Neuronal stem cell (in vitro differentiated cells): ENCODE measurements around the gene KISS1.

ENCODE experiments used
- DNase-seq: peaks from one replicate; pipeline ENCODE4 v3.0.0-alpha.2; 2013; ENCODE audit warnings: low spot score
- H2AFZ ChIP-seq: one replicate; pipeline ENCODE4 v1.6.1; 2013; ENCODE audit warnings: mild to moderate bottlenecking, low read length, inconsistent platforms
- H2AK5ac ChIP-seq: 2 replicates; pipeline ENCODE4 v1.6.1; 2013; ENCODE audit warnings: low read depth, mild to moderate bottlenecking, inconsistent platforms, low read length, moderate library complexity, mixed read lengths
- H2BK120ac ChIP-seq: 2 replicates; pipeline ENCODE4 v1.6.1; 2013; ENCODE audit warnings: low read depth, mild to moderate bottlenecking, inconsistent platforms, low read length, moderate library complexity, mixed read lengths
- H2BK12ac ChIP-seq: one replicate; pipeline ENCODE4 v1.6.1; 2013; ENCODE audit warnings: low read length, inconsistent platforms
- H2BK15ac ChIP-seq: 2 replicates; pipeline ENCODE4 v1.6.1; 2013; ENCODE audit warnings: mild to moderate bottlenecking, low read length, inconsistent platforms, mixed read lengths
- H2BK5ac ChIP-seq: one replicate; pipeline ENCODE4 v1.6.1; 2013; ENCODE audit warnings: inconsistent platforms, mild to moderate bottlenecking, low read length, moderate library complexity
- H3K14ac ChIP-seq: one replicate; pipeline ENCODE4 v1.6.1; 2013; ENCODE audit warnings: low read length, inconsistent platforms
- H3K18ac ChIP-seq: 2 replicates; pipeline ENCODE4 v1.6.1; 2013; ENCODE audit warnings: low read length, inconsistent platforms
- H3K23ac ChIP-seq: 2 replicates; pipeline ENCODE4 v1.6.1; 2013; ENCODE audit warnings: low read depth, mild to moderate bottlenecking, mixed read lengths, low read length, inconsistent platforms; ENCODE audit not compliant: poor library complexity
- H3K27ac ChIP-seq: replicated peaks from 3 replicates; pipeline ENCODE4 v1.5.1; 2013; ENCODE audit warnings: low read length, inconsistent platforms
- H3K27me3 ChIP-seq, 3 experiments: 2 replicates each; pipeline ENCODE4 v1.6.1; 2013; ENCODE audit warnings: low read length in 3 of 3, mild to moderate bottlenecking in 2 of 3, inconsistent platforms in 1 of 3, low read depth in 1 of 3, mixed read lengths in 1 of 3, moderate library complexity in 1 of 3; ENCODE audit not compliant: control insufficient read depth in 3 of 3, insufficient read depth in 3 of 3
- H3K36me3 ChIP-seq, 2 donors: replicated peaks in 1 of 2; 2 replicates each; pipeline ENCODE4 v1.6.1; 2013; ENCODE audit warnings: low read length in 2 of 2; ENCODE audit not compliant: control insufficient read depth in 2 of 2, insufficient read depth in 2 of 2
- H3K4ac ChIP-seq: 2 replicates; pipeline ENCODE4 v1.6.1; 2013; ENCODE audit warnings: inconsistent platforms, mild to moderate bottlenecking, low read length, moderate library complexity
- H3K4me1 ChIP-seq, 2 donors: 1 replicate in 1 of 2; 2 replicates in 1 of 2; pipeline ENCODE4 v1.6.1; 2013; ENCODE audit warnings: low read length in 2 of 2, low read depth in 1 of 2; ENCODE audit not compliant: control insufficient read depth in 2 of 2, insufficient read depth in 1 of 2
- H3K4me2 ChIP-seq: one replicate; pipeline ENCODE4 v1.6.1; 2013; ENCODE audit warnings: mild to moderate bottlenecking, low read length, inconsistent platforms; ENCODE audit not compliant: insufficient read depth, poor library complexity, severe bottlenecking
- H3K4me3 ChIP-seq, 2 donors: 2 replicates each; pipeline ENCODE4 v1.5.1; 2013; ENCODE audit warnings: low read length in 2 of 2, mild to moderate bottlenecking in 2 of 2, inconsistent platforms in 1 of 2, moderate library complexity in 1 of 2
- H3K79me1 ChIP-seq: one replicate; pipeline ENCODE4 v1.6.1; 2013; ENCODE audit warnings: low read depth, mild to moderate bottlenecking, inconsistent platforms, low read length, moderate library complexity
- H3K9ac ChIP-seq: one replicate; pipeline ENCODE4 v1.6.1; 2013; ENCODE audit warnings: mild to moderate bottlenecking, low read depth, low read length, inconsistent platforms; ENCODE audit not compliant: poor library complexity
- H3K9me3 ChIP-seq, 2 donors: replicated peaks in 1 of 2; 2 replicates each; pipeline versions ENCODE3 to v1.6.1; 2013; ENCODE audit warnings: low read length in 2 of 2, mild to moderate bottlenecking in 2 of 2, inconsistent platforms in 1 of 2, low read depth in 1 of 2, mixed read lengths in 1 of 2, moderate library complexity in 1 of 2; ENCODE audit not compliant: control insufficient read depth in 2 of 2, insufficient read depth in 1 of 2
- H4K8ac ChIP-seq: one replicate; pipeline ENCODE4 v1.6.1; 2013; ENCODE audit warnings: low read depth, mild to moderate bottlenecking, inconsistent platforms, low read length, moderate library complexity
- H4K91ac ChIP-seq: one replicate; pipeline ENCODE4 v1.6.1; 2013; ENCODE audit warnings: low read length, low read depth, mild to moderate bottlenecking, inconsistent platforms; ENCODE audit not compliant: poor library complexity
- WGBS, 2 donors: extraction: QIAGEN DNeasy Blood & Tissue Kit; methylation state at CpG; one replicate each; pipeline ENCODE4 v1.1.7; 2013; ENCODE audit warnings: missing lambda C conversion rate in 2 of 2, mixed read lengths in 1 of 2; ENCODE audit not compliant: insufficient read length in 2 of 2, insufficient replicate concordance in 1 of 2; ENCODE audit errors: extremely low coverage in 2 of 2; 5-methylcytosine and 5-hydroxymethylcytosine counted together

KISS1 gene

DNA sequence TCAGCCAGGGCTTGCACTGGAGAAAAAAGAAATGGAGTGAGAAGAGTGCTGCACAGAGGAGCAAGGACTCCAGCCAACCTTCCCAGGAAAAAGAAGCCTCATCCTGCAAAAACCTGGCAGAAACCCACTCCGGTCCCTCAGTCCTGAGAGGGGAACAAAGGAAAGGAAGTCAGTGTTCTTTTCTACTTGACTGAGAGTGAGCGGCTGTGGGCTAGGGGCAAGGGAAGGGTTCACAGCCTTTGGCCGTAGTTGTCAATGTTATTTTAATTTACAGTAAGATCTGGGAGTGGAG lies 26.4 kb upstream of the KISS1 start:
- Histone ChIP-seq H3K36me3 (peaks cover 0 to 23% of the 10 kb centered on the region in 2 donors), H2AFZ (no peak overlapping the region), H3K27me3 (no peaks in the 10 kb centered on the region), H3K4me3 (no peak overlapping the region), H2BK12ac (no peak overlapping the region), H2BK5ac (no peak overlapping the region), H3K4ac (no peak overlapping the region), H4K91ac (no peak overlapping the region), H3K18ac (no peak overlapping the region), H3K27ac (no peak overlapping the region), H2AK5ac (no peak overlapping the region), H2BK120ac (no peak overlapping the region), H3K9ac (no peak overlapping the region), H3K4me1 (peaks cover 0 to 2% of the 10 kb centered on the region in 2 donors), H3K9me3 (no peaks in the 10 kb centered on the region), H3K23ac (no peak overlapping the region), H3K79me1 (no peaks in the 10 kb centered on the region), H4K8ac (no peak overlapping the region), H3K4me2 (no peak overlapping the region), H3K14ac (no peak overlapping the region), H2BK15ac (no peak overlapping the region)
- WGBS, 2 donors: no CpG with 5 or more reads among the region's 3 CpGs
- DNase-seq: no peak

DNA sequence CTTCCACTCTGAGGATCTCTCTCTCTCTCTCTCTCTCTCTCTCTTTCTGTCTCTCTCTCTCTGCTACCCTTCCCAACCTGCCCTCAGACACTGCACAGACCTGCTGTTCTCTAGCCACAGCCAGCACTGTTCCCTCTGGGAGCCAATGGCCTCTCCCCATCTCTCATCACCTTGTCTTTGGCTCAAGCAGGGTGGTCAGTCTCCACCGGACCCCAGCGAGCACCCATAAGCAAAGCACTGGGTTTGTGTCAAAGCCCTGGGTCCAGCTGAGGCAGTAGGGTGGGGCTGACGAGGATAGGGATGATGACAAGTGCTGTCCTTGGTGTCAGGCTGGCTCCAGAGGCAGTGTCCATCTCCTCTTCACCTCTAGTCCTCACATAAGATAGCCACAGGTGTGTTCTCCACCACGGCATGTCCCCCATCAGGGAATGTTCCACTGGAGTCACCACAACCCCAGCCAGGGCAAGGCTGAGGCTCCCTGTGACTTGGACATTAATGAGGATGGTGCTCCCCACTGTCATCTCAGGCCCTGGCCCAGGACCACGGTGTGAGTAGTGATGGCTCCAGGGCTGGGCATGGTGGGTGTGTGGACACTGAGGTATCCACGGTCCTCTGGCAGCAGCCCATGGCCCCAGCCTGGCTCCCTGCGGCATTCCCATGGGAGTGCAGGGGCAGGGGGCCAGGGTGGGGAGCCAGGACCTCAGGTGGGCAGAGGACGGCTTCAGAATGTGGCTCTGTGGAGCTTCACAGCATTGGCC lies 25.9 kb upstream of the KISS1 start:
- H4K91ac ChIP-seq: no peak overlapping the region
- no peak overlapping the region for H4K8ac ChIP-seq
- H3K9ac ChIP-seq: no peak overlapping the region
- no peak overlapping the region for H3K27ac ChIP-seq
- H3K4me2 ChIP-seq: no peak overlapping the region
- no peak overlapping the region for H3K14ac ChIP-seq
- no peak overlapping the region for H2AFZ ChIP-seq
- H2BK120ac ChIP-seq: no peak overlapping the region
- no peak overlapping the region for H2AK5ac ChIP-seq
- DNase-seq: no peak
- H2BK5ac ChIP-seq: no peak overlapping the region
- no peaks in the 10 kb centered on the region for H3K79me1 ChIP-seq
- H3K4ac ChIP-seq: no peak overlapping the region
- H3K4me1 ChIP-seq: peaks cover 0 to 2% of the 10 kb centered on the region in 2 donors
- H3K27me3 ChIP-seq: no peaks in the 10 kb centered on the region
- peak overlapping the region; percentile 28 for H3K23ac ChIP-seq
- no peaks in the 10 kb centered on the region for H3K9me3 ChIP-seq
- no peak overlapping the region for H2BK15ac ChIP-seq
- no peak overlapping the region for H3K18ac ChIP-seq
- peaks cover 0 to 19% of the 10 kb centered on the region in 2 donors for H3K36me3 ChIP-seq
- no CpG with 5 or more reads among the region's 8 CpGs for WGBS, 2 donors
- H3K4me3 ChIP-seq: no peak overlapping the region
- H2BK12ac ChIP-seq: no peak overlapping the region

DNA sequence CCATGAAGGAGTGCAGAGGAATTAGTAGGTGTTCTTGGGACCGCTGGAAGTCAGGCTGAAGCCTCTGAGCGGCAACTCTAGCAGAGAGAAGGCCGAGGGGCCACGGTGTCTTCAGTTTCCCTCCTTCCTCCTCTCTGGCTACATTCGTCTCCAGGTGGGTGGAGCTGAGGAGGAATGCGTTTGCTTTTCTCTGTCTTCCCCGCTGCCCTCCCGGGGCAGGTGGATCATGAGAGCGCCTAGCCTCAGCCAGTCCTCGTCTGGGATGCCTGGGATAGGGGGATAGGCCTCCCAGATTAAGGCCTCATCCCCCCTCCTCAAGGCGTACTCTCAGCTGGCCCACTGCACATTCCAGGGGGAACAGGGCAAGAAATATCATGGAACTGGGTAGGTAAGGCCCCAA lies 25.0 kb upstream of the KISS1 start:
- Histone ChIP-seq H3K4me2 (no peak overlapping the region), H3K27me3 (no peaks in the 10 kb centered on the region), H2BK5ac (no peak overlapping the region), H3K9ac (no peak overlapping the region), H3K4me1 (peaks cover 0 to 2% of the 10 kb centered on the region in 2 donors), H2BK15ac (no peak overlapping the region), H2BK12ac (no peak overlapping the region), H2AFZ (no peak overlapping the region), H4K91ac (no peak overlapping the region), H3K4ac (no peak overlapping the region), H2BK120ac (no peak overlapping the region), H3K4me3 (no peak overlapping the region), H3K27ac (no peak overlapping the region), H3K18ac (no peak overlapping the region), H3K14ac (no peak overlapping the region), H3K23ac (no peak overlapping the region), H3K36me3 (peaks cover 0 to 19% of the 10 kb centered on the region in 2 donors), H3K79me1 (no peaks in the 10 kb centered on the region), H2AK5ac (no peak overlapping the region), H3K9me3 (no peaks in the 10 kb centered on the region), H4K8ac (no peak overlapping the region)
- no peak for DNase-seq
- no CpG with 5 or more reads among the region's 11 CpGs for WGBS, 2 donors

GRCh38 chr1:204219971-204220616 lies 23.8 kb upstream of the KISS1 start:
- no peak overlapping the region for H3K14ac ChIP-seq
- H2AFZ ChIP-seq: no peak overlapping the region
- peaks cover 0 to 19% of the 10 kb centered on the region in 2 donors for H3K36me3 ChIP-seq
- H2BK15ac ChIP-seq: no peak overlapping the region
- H2BK12ac ChIP-seq: peak overlapping the region; percentile 30
- no peak overlapping the region for H3K18ac ChIP-seq
- no peak overlapping the region for H3K4ac ChIP-seq
- H4K91ac ChIP-seq: no peak overlapping the region
- no peaks in the 10 kb centered on the region for H3K79me1 ChIP-seq
- no peak overlapping the region for H3K9ac ChIP-seq
- H4K8ac ChIP-seq: no peak overlapping the region
- no peak for DNase-seq
- H3K23ac ChIP-seq: no peak overlapping the region
- no peak overlapping the region for H3K4me2 ChIP-seq
- H3K4me1 ChIP-seq: peaks cover 0 to 2% of the 10 kb centered on the region in 2 donors
- H3K4me3 ChIP-seq: no peak overlapping the region
- no CpG with 5 or more reads among the region's 10 CpGs for WGBS, 2 donors
- H3K9me3 ChIP-seq: no peaks in the 10 kb centered on the region
- no peak overlapping the region for H3K27ac ChIP-seq
- no peaks in the 10 kb centered on the region for H3K27me3 ChIP-seq
- no peak overlapping the region for H2AK5ac ChIP-seq
- H2BK5ac ChIP-seq: no peak overlapping the region
- H2BK120ac ChIP-seq: no peak overlapping the region
